Peyer's patch (tissue), 4 donors: Measurements from ENCODE around the gene DDX41. TPM values are rescaled to one million over a fixed set of nuclear protein-coding genes. Genes with fewer than 3 reads are reported as not detected.

Experiments
- DNase-seq, 3 donors: peaks; one replicate each; pipeline ENCODE4 v3.0.0-alpha.2; 2017 to 2019
- H3K27ac ChIP-seq, 4 donors: fragments of 200-600 bp; sonication (generic); one replicate each; pipeline ENCODE4 v1.5.1; 2016 to 2019
- H3K27me3 ChIP-seq, 2 donors: fragments of 200-600 bp; sonication (generic); one replicate each; pipeline ENCODE4 v1.5.1; 2019
- H3K36me3 ChIP-seq, 3 donors: fragments of 200-600 bp; sonication (generic); one replicate each; pipeline ENCODE4 v1.5.1; 2016 to 2019
- H3K4me1 ChIP-seq, 4 donors: fragments of 200-600 bp; sonication (generic); one replicate each; pipeline ENCODE4 v1.5.1; 2016 to 2019
- H3K4me3 ChIP-seq, 4 donors: fragments of 200-600 bp; sonication (generic); 1 replicate in 3 of 4; 2 replicates in 1 of 4; pipeline ENCODE4 v1.5.1; 2016 to 2019; ENCODE audit warnings: mild to moderate bottlenecking in 1 of 4
- H3K9me3 ChIP-seq, 4 donors: fragments of 200-600 bp; sonication (generic); one replicate each; pipeline ENCODE4 v1.5.1; 2016 to 2019; ENCODE audit warnings: mild to moderate bottlenecking in 1 of 4
- CTCF ChIP-seq, 6 experiments: fragments of 450-650 bp in 4 of 6; fragments of 200-600 bp in 2 of 6; sonication (generic) in 1 of 6; IDR thresholded peaks; one replicate each; pipeline ENCODE4 v1.5.1; 2017 to 2019; ENCODE audit warnings: antibody characterized with exemption in 6 of 6, mild to moderate bottlenecking in 3 of 6, moderate library complexity in 1 of 6
- POLR2A ChIP-seq, 2 donors: fragments of 450-650 bp; IDR thresholded peaks; one replicate each; pipeline ENCODE4 v1.5.1; 2017; ENCODE audit warnings: antibody characterized with exemption in 2 of 2, mild to moderate bottlenecking in 2 of 2, moderate library complexity in 2 of 2
- total RNA-seq, 4 donors: library from RNA; depleted of rRNA; stranded (reverse); fragments of >200 nt; gene quantifications; one replicate each; pipeline ENCODE4 v1.1.0, GENCODE V29; 2016

Gene DDX41
- total RNA-seq, 4 donors from 2014 or later = 103 to 168 (median 118) TPM

- H3K4me3 ChIP-seq = no peak overlapping the region
- no peak for DNase-seq
- H3K4me1 ChIP-seq = peaks cover 0 to 37% (median 8%) of the 10 kb centered on the region in 4 donors
- H3K27me3 ChIP-seq = no peaks in the 10 kb centered on the region
- TF ChIP-seq CTCF (IDR thresholded peaks at IDR 0.05) (no peak), POLR2A (IDR thresholded peaks at IDR 0.05) (no peak)
- no peak overlapping the region for H3K27ac ChIP-seq
- H3K36me3 ChIP-seq = peaks cover 0 to 12% (median 0%) of the 10 kb centered on the region in 3 donors
- H3K9me3 ChIP-seq = no peaks in the 10 kb centered on the region
Measured at GRCh38 chr5:177550122-177550521, 33.4 kb upstream of the DDX41 start.

- Histone ChIP-seq H3K4me1 (peaks cover 0 to 32% (median 4%) of the 10 kb centered on the region in 4 donors), H3K4me3 (no peak overlapping the region), H3K27ac (no peak overlapping the region), H3K9me3 (no peaks in the 10 kb centered on the region), H3K27me3 (no peaks in the 10 kb centered on the region), H3K36me3 (peaks cover 0 to 12% (median 0%) of the 10 kb centered on the region in 3 donors)
- TF ChIP-seq POLR2A (IDR thresholded peaks at IDR 0.05) (no peak), CTCF (IDR thresholded peaks at IDR 0.05) (no peak)
- no peak for DNase-seq
Measured at GRCh38 chr5:177548495-177548894, 31.7 kb upstream of the DDX41 start.

- Histone ChIP-seq H3K4me1 (peaks cover 0 to 24% (median under 1%) of the 10 kb centered on the region in 4 donors), H3K27me3 (no peaks in the 10 kb centered on the region), H3K9me3 (no peaks in the 10 kb centered on the region), H3K27ac (no peak overlapping the region), H3K4me3 (no peak overlapping the region), H3K36me3 (peaks cover 0 to 12% (median 0%) of the 10 kb centered on the region in 3 donors)
- DNase-seq = no peak
- no peak for TF ChIP-seq POLR2A (IDR thresholded peaks at IDR 0.05)
- no peak for TF ChIP-seq CTCF (IDR thresholded peaks at IDR 0.05)
Measured at GRCh38 chr5:177547736-177548135, 31.0 kb upstream of the DDX41 start.

- no peak for TF ChIP-seq POLR2A (IDR thresholded peaks at IDR 0.05)
- no peak for TF ChIP-seq CTCF (IDR thresholded peaks at IDR 0.05)
- H3K4me3 ChIP-seq = no peak overlapping the region
- peaks cover 0 to 18% (median 0%) of the 10 kb centered on the region in 4 donors for H3K4me1 ChIP-seq
- no peaks in the 10 kb centered on the region for H3K9me3 ChIP-seq
- H3K36me3 ChIP-seq = peaks cover 0 to under 1% (median 0%) of the 10 kb centered on the region in 3 donors
- peak overlapping the region; percentile 33 to 80 (median 68) for H3K27ac ChIP-seq
- no peak for DNase-seq
- no peaks in the 10 kb centered on the region for H3K27me3 ChIP-seq
Measured at GRCh38 chr5:177546258-177546741, 29.5 kb upstream of the DDX41 start.

GRCh38 chr5:177545487-177546257 lies 28.9 kb upstream of the DDX41 start:
- Histone ChIP-seq H3K27me3 (no peaks in the 10 kb centered on the region), H3K4me1 (peaks cover 0 to 18% (median 0%) of the 10 kb centered on the region in 4 donors), H3K36me3 (no peaks in the 10 kb centered on the region), H3K27ac (peak overlapping the region; percentile 33 to 80 (median 68)), H3K9me3 (no peaks in the 10 kb centered on the region), H3K4me3 (no peak overlapping the region)
- TF ChIP-seq POLR2A (IDR thresholded peaks at IDR 0.05) = no peak
- no peak for TF ChIP-seq CTCF (IDR thresholded peaks at IDR 0.05)
- DNase-seq = peak in 1 of 3 donors; percentile 76
